ENCODE data around the gene RNF32. TPM values are rescaled to one million over a fixed set of nuclear protein-coding genes. Genes with fewer than 3 reads are reported as not detected.
A peak's percentile ranks its signal among the peaks of the same experiment; 100 is the strongest.
"Not testable (repeated sequence)": the region's sequence is repeated elsewhere in the genome, so short reads cannot be mapped to it uniquely, and the experiment has no call there.

RNF32 gene
- total RNA-seq, 1 donor from 2014 or later: 0.52 TPM

DNA sequence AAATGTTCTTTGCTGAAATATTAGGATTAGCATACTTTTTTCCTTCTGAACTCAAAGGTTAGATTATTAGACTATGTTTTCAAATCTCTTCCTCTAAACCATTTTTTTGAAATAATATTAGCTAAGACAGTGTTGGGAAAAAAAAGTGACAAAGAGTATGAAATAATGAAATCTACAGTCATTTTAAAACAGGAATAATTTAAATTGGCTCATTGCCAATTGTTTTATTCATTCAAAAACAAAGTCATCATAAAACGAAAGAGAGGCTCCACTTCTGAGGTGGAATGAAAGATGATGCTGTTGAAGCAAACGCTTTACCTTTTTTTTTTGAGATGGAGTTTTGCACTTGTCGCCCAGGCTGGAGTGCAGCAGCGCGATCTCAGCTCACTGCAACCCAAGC, 51.2 kb downstream of the RNF32 start:
- H3K36me3 ChIP-seq (ENCODE audit: control insufficient read depth in 3 of 3, insufficient read depth in 3 of 3, low read length in 3 of 3): no peaks in the 10 kb centered on the region
- H3K4me1 ChIP-seq (ENCODE audit: control insufficient read depth in 3 of 3, insufficient read depth in 3 of 3, low read length in 3 of 3): no peaks in the 10 kb centered on the region
- H3K27me3 ChIP-seq (ENCODE audit: control insufficient read depth in 3 of 3, insufficient read depth in 3 of 3, low read length in 3 of 3): no peaks in the 10 kb centered on the region
- H3K27ac ChIP-seq (ENCODE audit: low read depth, low read length): no peak overlapping the region
- H3K9ac ChIP-seq (ENCODE audit: low read depth in 1 of 3, low read length in 3 of 3): no peak overlapping the region
- no peaks in the 10 kb centered on the region for H3K9me3 ChIP-seq (ENCODE audit: control insufficient read depth in 3 of 3, low read length in 3 of 3)
- no peak overlapping the region for H3K4me3 ChIP-seq (ENCODE audit: low read length in 3 of 3)

DNA sequence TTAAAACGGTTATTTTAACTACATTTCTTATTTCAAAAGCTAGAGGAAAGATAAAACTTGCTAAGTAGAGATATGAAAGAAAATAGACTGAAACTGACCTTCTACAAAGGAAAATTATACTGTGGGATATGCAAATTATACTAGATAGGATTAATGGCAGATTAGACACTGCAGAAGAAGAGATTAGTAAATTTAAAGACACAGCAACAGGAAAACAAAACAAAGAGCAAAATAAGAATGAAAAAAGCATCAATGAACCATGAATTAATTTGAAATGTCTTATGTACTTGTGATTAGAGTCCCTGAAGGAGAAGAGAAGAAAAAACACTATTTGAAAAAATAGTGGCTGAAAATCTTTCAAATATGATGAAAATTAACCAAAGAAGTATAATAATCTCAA, 52.3 kb downstream of the RNF32 start:
- H3K4me1 ChIP-seq (ENCODE audit: control insufficient read depth in 3 of 3, insufficient read depth in 3 of 3, low read length in 3 of 3): no peaks in the 10 kb centered on the region
- H3K27me3 ChIP-seq (ENCODE audit: control insufficient read depth in 3 of 3, insufficient read depth in 3 of 3, low read length in 3 of 3): no peaks in the 10 kb centered on the region
- no peak overlapping the region for H3K9ac ChIP-seq (ENCODE audit: low read depth in 1 of 3, low read length in 3 of 3)
- H3K36me3 ChIP-seq (ENCODE audit: control insufficient read depth in 3 of 3, insufficient read depth in 3 of 3, low read length in 3 of 3): no peaks in the 10 kb centered on the region
- H3K4me3 ChIP-seq (ENCODE audit: low read length in 3 of 3): no peak overlapping the region
- no peak overlapping the region for H3K27ac ChIP-seq (ENCODE audit: low read depth, low read length)
- no peaks in the 10 kb centered on the region for H3K9me3 ChIP-seq (ENCODE audit: control insufficient read depth in 3 of 3, low read length in 3 of 3)

GRCh38 chr7:156693627-156694026, 53.1 kb downstream of the RNF32 start:
- Histone ChIP-seq H3K4me3 (ENCODE audit: low read length in 3 of 3) (no peak overlapping the region), H3K27ac (ENCODE audit: low read depth, low read length) (no peak overlapping the region), H3K27me3 (ENCODE audit: control insufficient read depth in 3 of 3, insufficient read depth in 3 of 3, low read length in 3 of 3) (no peaks in the 10 kb centered on the region), H3K36me3 (ENCODE audit: control insufficient read depth in 3 of 3, insufficient read depth in 3 of 3, low read length in 3 of 3) (no peaks in the 10 kb centered on the region), H3K9me3 (ENCODE audit: control insufficient read depth in 3 of 3, low read length in 3 of 3) (no peaks in the 10 kb centered on the region), H3K4me1 (ENCODE audit: control insufficient read depth in 3 of 3, insufficient read depth in 3 of 3, low read length in 3 of 3) (no peaks in the 10 kb centered on the region), H3K9ac (ENCODE audit: low read depth in 1 of 3, low read length in 3 of 3) (no peak overlapping the region)

- not testable (repeated sequence) for H3K9me3 ChIP-seq (ENCODE audit: control insufficient read depth in 3 of 3, low read length in 3 of 3); H3K27me3 ChIP-seq (ENCODE audit: control insufficient read depth in 3 of 3, insufficient read depth in 3 of 3, low read length in 3 of 3); H3K9ac ChIP-seq (ENCODE audit: low read depth in 1 of 3, low read length in 3 of 3); H3K36me3 ChIP-seq (ENCODE audit: control insufficient read depth in 3 of 3, insufficient read depth in 3 of 3, low read length in 3 of 3); H3K4me1 ChIP-seq (ENCODE audit: control insufficient read depth in 3 of 3, insufficient read depth in 3 of 3, low read length in 3 of 3); H3K4me3 ChIP-seq (ENCODE audit: low read length in 3 of 3); H3K27ac ChIP-seq (ENCODE audit: low read depth, low read length)
Observed at GRCh38 chr7:156697283-156697682, 56.7 kb downstream of the RNF32 start.

DNA sequence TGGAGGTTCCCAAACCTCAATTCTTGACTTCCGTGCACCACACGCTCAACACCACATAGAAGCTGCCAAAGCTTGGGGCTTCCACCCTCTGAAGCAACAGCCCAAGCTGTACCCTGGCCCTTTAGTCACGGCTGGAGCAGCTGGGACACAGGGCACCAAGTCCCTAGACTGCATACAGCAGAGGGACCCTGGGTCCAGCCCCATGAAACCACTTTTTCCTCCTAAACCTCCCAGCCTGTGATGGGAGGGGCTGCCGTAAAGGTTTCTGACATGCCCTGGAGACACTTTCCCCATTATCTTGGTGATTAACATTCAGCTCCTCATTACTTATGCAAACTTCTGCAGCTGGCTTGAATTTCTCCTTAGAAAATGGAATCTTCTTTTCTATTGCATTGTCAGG, 57.9 kb downstream of the RNF32 start:
- not testable (repeated sequence) for H3K27me3 ChIP-seq (ENCODE audit: control insufficient read depth in 3 of 3, insufficient read depth in 3 of 3, low read length in 3 of 3); H3K4me1 ChIP-seq (ENCODE audit: control insufficient read depth in 3 of 3, insufficient read depth in 3 of 3, low read length in 3 of 3); H3K9me3 ChIP-seq (ENCODE audit: control insufficient read depth in 3 of 3, low read length in 3 of 3); H3K9ac ChIP-seq (ENCODE audit: low read depth in 1 of 3, low read length in 3 of 3); H3K4me3 ChIP-seq (ENCODE audit: low read length in 3 of 3); H3K36me3 ChIP-seq (ENCODE audit: control insufficient read depth in 3 of 3, insufficient read depth in 3 of 3, low read length in 3 of 3); H3K27ac ChIP-seq (ENCODE audit: low read depth, low read length)

- H3K9ac ChIP-seq (ENCODE audit: low read depth in 1 of 3, low read length in 3 of 3); H3K4me3 ChIP-seq (ENCODE audit: low read length in 3 of 3); H3K27ac ChIP-seq (ENCODE audit: low read depth, low read length); H3K36me3 ChIP-seq (ENCODE audit: control insufficient read depth in 3 of 3, insufficient read depth in 3 of 3, low read length in 3 of 3); H3K27me3 ChIP-seq (ENCODE audit: control insufficient read depth in 3 of 3, insufficient read depth in 3 of 3, low read length in 3 of 3); H3K9me3 ChIP-seq (ENCODE audit: control insufficient read depth in 3 of 3, low read length in 3 of 3): not testable (repeated sequence)
- H3K4me1 ChIP-seq (ENCODE audit: control insufficient read depth in 3 of 3, insufficient read depth in 3 of 3, low read length in 3 of 3): peaks cover 4 to 16% (median 14%) of the 10 kb centered on the region in 3 donors
Observed at GRCh38 chr7:156701787-156702186, 61.2 kb downstream of the RNF32 start.

GRCh38 chr7:156702399-156702798, 61.8 kb downstream of the RNF32 start:
- Histone ChIP-seq H3K9ac (ENCODE audit: low read depth in 1 of 3, low read length in 3 of 3) (no peak overlapping the region), H3K27ac (ENCODE audit: low read depth, low read length) (no peak overlapping the region), H3K4me3 (ENCODE audit: low read length in 3 of 3) (no peak overlapping the region), H3K36me3 (ENCODE audit: control insufficient read depth in 3 of 3, insufficient read depth in 3 of 3, low read length in 3 of 3) (no peaks in the 10 kb centered on the region), H3K27me3 (ENCODE audit: control insufficient read depth in 3 of 3, insufficient read depth in 3 of 3, low read length in 3 of 3) (no peaks in the 10 kb centered on the region), H3K4me1 (ENCODE audit: control insufficient read depth in 3 of 3, insufficient read depth in 3 of 3, low read length in 3 of 3) (peaks cover 4 to 16% (median 14%) of the 10 kb centered on the region in 3 donors), H3K9me3 (ENCODE audit: control insufficient read depth in 3 of 3, low read length in 3 of 3) (no peaks in the 10 kb centered on the region)

DNA sequence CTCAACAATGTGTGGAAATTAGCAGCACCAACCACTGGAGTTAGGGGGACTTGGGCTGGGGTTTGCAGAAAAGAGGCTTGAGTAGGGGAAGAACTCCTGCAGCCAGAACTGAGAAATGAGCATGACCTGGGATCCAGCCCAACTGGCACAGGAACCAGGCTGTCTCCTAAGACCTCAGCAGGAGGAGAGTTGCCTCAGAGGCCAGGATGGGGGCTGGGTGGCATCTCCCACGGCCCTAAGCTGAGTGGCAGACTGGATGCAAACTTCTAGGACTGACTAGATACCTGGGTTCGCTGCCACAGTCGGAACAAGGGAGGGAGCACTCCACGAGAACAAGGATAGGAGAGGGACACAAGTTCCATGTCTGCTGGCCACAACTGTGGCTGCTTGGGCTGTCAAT, 62.6 kb downstream of the RNF32 start:
- H3K4me3 ChIP-seq (ENCODE audit: low read length in 3 of 3): no peak overlapping the region
- no peaks in the 10 kb centered on the region for H3K36me3 ChIP-seq (ENCODE audit: control insufficient read depth in 3 of 3, insufficient read depth in 3 of 3, low read length in 3 of 3)
- H3K27me3 ChIP-seq (ENCODE audit: control insufficient read depth in 3 of 3, insufficient read depth in 3 of 3, low read length in 3 of 3): no peaks in the 10 kb centered on the region
- H3K9ac ChIP-seq (ENCODE audit: low read depth in 1 of 3, low read length in 3 of 3): no peak overlapping the region
- H3K4me1 ChIP-seq (ENCODE audit: control insufficient read depth in 3 of 3, insufficient read depth in 3 of 3, low read length in 3 of 3): peaks cover 4 to 16% (median 14%) of the 10 kb centered on the region in 3 donors
- H3K9me3 ChIP-seq (ENCODE audit: control insufficient read depth in 3 of 3, low read length in 3 of 3): peaks cover 0 to 2% (median 0%) of the 10 kb centered on the region in 3 donors
- H3K27ac ChIP-seq (ENCODE audit: low read depth, low read length): no peak overlapping the region

GRCh38 chr7:156703773-156704482, 63.4 kb downstream of the RNF32 start:
- Histone ChIP-seq H3K4me3 (ENCODE audit: low read length in 3 of 3) (peak overlapping the region in 1 of 3 donors; percentile 23), H3K9me3 (ENCODE audit: control insufficient read depth in 3 of 3, low read length in 3 of 3) (peaks cover 0 to 4% (median 0%) of the 10 kb centered on the region in 3 donors), H3K27me3 (ENCODE audit: control insufficient read depth in 3 of 3, insufficient read depth in 3 of 3, low read length in 3 of 3) (no peaks in the 10 kb centered on the region), H3K9ac (ENCODE audit: low read depth in 1 of 3, low read length in 3 of 3) (no peak overlapping the region), H3K36me3 (ENCODE audit: control insufficient read depth in 3 of 3, insufficient read depth in 3 of 3, low read length in 3 of 3) (peaks cover 0 to 3% (median 0%) of the 10 kb centered on the region in 3 donors), H3K27ac (ENCODE audit: low read depth, low read length) (no peak overlapping the region), H3K4me1 (ENCODE audit: control insufficient read depth in 3 of 3, insufficient read depth in 3 of 3, low read length in 3 of 3) (peaks cover 4 to 16% (median 14%) of the 10 kb centered on the region in 3 donors)

- peaks cover 0 to 2% (median 0%) of the 10 kb centered on the region in 3 donors for H3K36me3 ChIP-seq (ENCODE audit: control insufficient read depth in 3 of 3, insufficient read depth in 3 of 3, low read length in 3 of 3)
- no peak overlapping the region for H3K9ac ChIP-seq (ENCODE audit: low read depth in 1 of 3, low read length in 3 of 3)
- H3K27me3 ChIP-seq (ENCODE audit: control insufficient read depth in 3 of 3, insufficient read depth in 3 of 3, low read length in 3 of 3): no peaks in the 10 kb centered on the region
- no peaks in the 10 kb centered on the region for H3K4me1 ChIP-seq (ENCODE audit: control insufficient read depth in 3 of 3, insufficient read depth in 3 of 3, low read length in 3 of 3)
- H3K9me3 ChIP-seq (ENCODE audit: control insufficient read depth in 3 of 3, low read length in 3 of 3): no peaks in the 10 kb centered on the region
- H3K4me3 ChIP-seq (ENCODE audit: low read length in 3 of 3): no peak overlapping the region
- no peak overlapping the region for H3K27ac ChIP-seq (ENCODE audit: low read depth, low read length)
Observed at GRCh38 chr7:156722043-156722826, 81.7 kb downstream of the RNF32 start.
